Spleen (tissue), 11 donors: ENCODE measurements around the gene ELMO2. TPM values are rescaled to one million over a fixed set of nuclear protein-coding genes. Genes with fewer than 3 reads are reported as not detected.

Experiments
- DNase-seq: peaks from one replicate; pipeline ENCODE4 v3.0.0-alpha.2; 2020
- H3K27ac ChIP-seq, 8 donors: fragments of 200-600 bp; sonication (generic) in 7 of 8; 1 replicate in 4 of 8; 2 replicates in 4 of 8; pipeline versions ENCODE4 v1.5.0 to v1.8.0; 2016 to 2021; ENCODE audit warnings: inconsistent platforms in 4 of 8, mild to moderate bottlenecking in 4 of 8, moderate library complexity in 1 of 8
- H3K27me3 ChIP-seq, 7 donors: fragments of 200-600 bp; sonication (generic) in 6 of 7; replicated peaks in 1 of 7; 1 replicate in 4 of 7; 2 replicates in 3 of 7; pipeline versions ENCODE4 v1.5.0 to v1.8.0; 2016 to 2021; ENCODE audit warnings: inconsistent platforms in 3 of 7, mild to moderate bottlenecking in 1 of 7
- H3K36me3 ChIP-seq, 6 donors: fragments of 200-600 bp; sonication (generic) in 5 of 6; 1 replicate in 4 of 6; 2 replicates in 2 of 6; pipeline versions ENCODE4 v1.5.0 to v1.8.0; 2016 to 2021; ENCODE audit warnings: inconsistent platforms in 2 of 6
- H3K4me1 ChIP-seq, 6 donors: fragments of 200-600 bp; sonication (generic) in 5 of 6; 1 replicate in 3 of 6; 2 replicates in 3 of 6; pipeline versions ENCODE4 v1.5.0 to v1.8.0; 2016 to 2021; ENCODE audit warnings: inconsistent platforms in 3 of 6
- H3K4me3 ChIP-seq, 8 donors: fragments of 200-600 bp; sonication (generic) in 7 of 8; 1 replicate in 4 of 8; 2 replicates in 4 of 8; pipeline versions ENCODE4 v1.5.0 to v1.8.0; 2016 to 2021; ENCODE audit warnings: inconsistent platforms in 4 of 8, mild to moderate bottlenecking in 4 of 8, moderate library complexity in 2 of 8
- H3K9me3 ChIP-seq, 8 donors: fragments of 200-600 bp; sonication (generic) in 7 of 8; 1 replicate in 4 of 8; 2 replicates in 4 of 8; pipeline versions ENCODE4 v1.5.0 to v1.8.0; 2016 to 2021; ENCODE audit warnings: inconsistent platforms in 4 of 8
- CTCF ChIP-seq, 11 experiments: fragments of 200-600 bp in 7 of 11; fragments of 450-650 bp in 4 of 11; sonication (generic) in 4 of 11; IDR thresholded peaks in 8 of 11; conservative IDR thresholded peaks in 3 of 11; 1 replicate in 7 of 11; 2 replicates in 4 of 11; pipeline versions ENCODE4 v1.4.0 to v1.8.0; 2016 to 2021; ENCODE audit warnings: antibody characterized with exemption in 11 of 11, inconsistent platforms in 4 of 11, mild to moderate bottlenecking in 1 of 11
- POLR2A ChIP-seq, 3 donors: fragments of 450-650 bp; IDR thresholded peaks; one replicate each; pipeline ENCODE4 v1.5.1; 2017; ENCODE audit warnings: antibody characterized with exemption in 3 of 3, mild to moderate bottlenecking in 1 of 3
- POLR2AphosphoS5 ChIP-seq, 3 donors: sonication (generic); formaldehyde crosslinking; IDR thresholded peaks; one replicate each; pipeline ENCODE4 v1.5.1; 2017; ENCODE audit warnings: antibody characterized with exemption in 3 of 3
- WGBS, 5 donors: extraction: QIAGEN DNeasy Blood & Tissue Kit in 3 of 5; methylation state at CpG; one replicate each; pipeline versions ENCODE4 v1.1.5 to v1.1.7; 2013 to 2018; 5-methylcytosine and 5-hydroxymethylcytosine counted together
- intact Hi-C: fragments of 100-400 bp; cut with DNase I; formaldehyde crosslinking; loops from one replicate; pipeline ENCODE4 v1.15.0; 2023; ENCODE audit warnings: low total_unique reads
- polyA plus RNA-seq, 3 donors: library from polyadenylated mRNA; stranded (reverse); fragments of 200-250 nt; gene quantifications; one replicate each; pipeline ENCODE4 v1.2.1, GENCODE V29; 2013
- total RNA-seq, 7 donors: library from RNA; depleted of rRNA in 3 of 7; stranded (reverse); fragments of >200 nt in 3 of 7; fragmentation: NEBNext Ultra II Directional in 4 of 7; extraction: Animal tissue kit (Norgen Biotek cat#: 25700) in 4 of 7; gene quantifications; one replicate each; pipeline versions ENCODE4 v1.1.0 to v1.2.1, GENCODE V29; 2016 to 2021
- donor health status: healthy with polysubstance abuse.
- donor health status: DM: no; HTN: no; CAD: no; lungs with moderate emphysema.
- donor health status: DM: no; HTN: no; CAD: no.
- donor health status: Bipolar disorder and iron deficiency.
- donor health status: healthy.
- donor health status: DM: no; HTN: no; CAD: no.
- donor health status: DM: yes; HTN: yes; CAD: no.

Gene ELMO2
- total and polyA plus RNA-seq, 10 donors: 17.2 to 80.2 (median 61.0) TPM

- intact Hi-C loops: no loop called here
- TF ChIP-seq POLR2A (IDR thresholded peaks at IDR 0.05) (no peak), POLR2AphosphoS5 (IDR thresholded peaks at IDR 0.05) (no peak), CTCF (IDR thresholded peaks at IDR 0.05 in 8 of 11, conservative IDR thresholded peaks at IDR 0.05 in 3 of 11) (no peak)
Observed at GRCh38 chr20:46433051-46433450, 26.6 kb upstream of the ELMO2 start.

DNA sequence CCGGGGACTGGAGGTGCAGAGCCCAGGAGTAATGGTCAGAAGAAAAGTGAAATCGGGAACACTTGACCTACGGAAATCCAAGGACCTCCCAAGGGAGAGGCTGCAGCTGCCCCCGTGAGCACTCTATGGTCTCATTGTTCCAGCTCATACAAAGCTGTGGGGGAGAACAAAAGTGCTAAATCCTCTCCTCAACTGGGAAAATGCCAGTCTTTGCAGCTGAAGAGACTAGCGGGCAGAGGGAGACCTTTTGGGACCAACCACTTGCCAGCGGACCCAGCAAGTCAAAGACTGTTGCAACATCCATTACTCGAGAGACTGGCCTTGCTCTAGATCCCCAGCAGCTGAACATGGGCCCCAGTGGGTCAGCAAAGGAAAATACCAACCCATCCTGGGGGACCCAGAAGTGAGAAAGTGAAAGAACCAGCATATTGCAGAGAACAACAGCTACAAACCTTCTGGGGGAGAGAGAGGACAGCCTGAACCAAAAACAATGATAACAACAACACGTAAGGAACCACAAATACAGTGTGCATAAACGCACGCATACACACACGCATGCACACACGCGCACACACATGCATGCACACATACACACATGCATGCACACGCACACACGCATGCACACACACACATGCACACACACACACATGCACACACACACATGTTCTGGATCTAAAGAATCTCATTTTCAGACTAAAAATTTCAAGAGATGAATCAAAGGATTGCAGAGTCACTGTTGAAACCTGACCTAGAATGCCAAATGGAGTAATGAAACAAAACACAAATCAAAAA lies 24.7 kb upstream of the ELMO2 start:
- H3K9me3 ChIP-seq: no peaks in the 10 kb centered on the region
- TF ChIP-seq CTCF (IDR thresholded peaks at IDR 0.05 in 8 of 11, conservative IDR thresholded peaks at IDR 0.05 in 3 of 11): no peak
- no peak for TF ChIP-seq POLR2AphosphoS5 (IDR thresholded peaks at IDR 0.05)
- TF ChIP-seq POLR2A (IDR thresholded peaks at IDR 0.05): no peak
- 80 to 89% (median 84%) methylated on average over 15 of the region's 15 CpGs for WGBS, 5 donors
- intact Hi-C loops: no loop called here
- no peak overlapping the region for H3K27ac ChIP-seq
- no peaks in the 10 kb centered on the region for H3K4me1 ChIP-seq
- H3K36me3 ChIP-seq: no peaks in the 10 kb centered on the region
- peaks cover 0 to 43% (median 10%) of the 10 kb centered on the region in 7 donors for H3K27me3 ChIP-seq
- no peak overlapping the region for H3K4me3 ChIP-seq
- DNase-seq: no peak

More at GRCh38 chr20:46433051-46433450, 26.6 kb upstream of the ELMO2 start:
- Histone ChIP-seq H3K9me3 (no peaks in the 10 kb centered on the region), H3K4me3 (no peak overlapping the region), H3K4me1 (no peaks in the 10 kb centered on the region), H3K27ac (no peak overlapping the region), H3K27me3 (peaks cover 0 to 37% (median 10%) of the 10 kb centered on the region in 7 donors), H3K36me3 (no peaks in the 10 kb centered on the region)
- WGBS, 5 donors: 81 to 95% (median 88%) methylated on average over 8 of the region's 8 CpGs
- no peak for DNase-seq

GRCh38 chr20:46427384-46427783 lies 21.0 kb upstream of the ELMO2 start:
- Histone ChIP-seq H3K36me3 (no peaks in the 10 kb centered on the region), H3K9me3 (no peaks in the 10 kb centered on the region), H3K4me1 (no peaks in the 10 kb centered on the region), H3K27ac (no peak overlapping the region), H3K4me3 (no peak overlapping the region), H3K27me3 (peaks cover 0 to 71% (median 10%) of the 10 kb centered on the region in 7 donors)
- no peak for DNase-seq
- intact Hi-C loops: no loop called here
- TF ChIP-seq POLR2A (IDR thresholded peaks at IDR 0.05): no peak
- no peak for TF ChIP-seq CTCF (IDR thresholded peaks at IDR 0.05 in 8 of 11, conservative IDR thresholded peaks at IDR 0.05 in 3 of 11)
- TF ChIP-seq POLR2AphosphoS5 (IDR thresholded peaks at IDR 0.05): no peak

DNA sequence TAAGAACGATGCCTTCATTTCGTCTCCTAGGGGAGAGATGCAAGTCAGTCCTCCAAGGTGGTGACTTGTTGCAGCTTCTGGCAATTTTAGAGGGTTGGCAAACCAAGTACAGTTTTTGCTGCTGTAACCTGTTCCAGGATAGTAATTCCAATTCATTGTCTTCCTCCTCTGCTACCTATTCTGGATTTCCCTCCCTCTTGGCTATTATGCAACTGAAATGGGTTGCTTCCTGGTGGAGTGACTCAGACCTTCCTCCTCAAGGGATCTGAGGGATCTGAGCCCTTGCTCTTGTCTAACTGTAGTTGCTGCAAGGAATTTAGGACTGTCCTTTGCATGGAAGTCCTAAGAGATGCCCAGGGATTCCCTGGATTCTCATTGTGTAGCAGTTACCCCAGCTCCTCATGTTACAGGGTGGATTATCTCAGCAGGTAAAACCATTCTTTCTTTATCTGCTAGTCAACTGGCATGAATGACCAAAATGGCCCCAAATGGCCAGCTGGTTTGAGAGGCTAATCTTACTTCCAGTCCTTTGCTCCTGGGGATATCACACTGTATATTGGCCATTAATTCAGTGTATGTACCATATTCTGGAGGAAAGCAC lies 17.6 kb upstream of the ELMO2 start:
- Histone ChIP-seq H3K9me3 (no peaks in the 10 kb centered on the region), H3K4me1 (no peaks in the 10 kb centered on the region), H3K4me3 (no peak overlapping the region), H3K36me3 (no peaks in the 10 kb centered on the region), H3K27ac (no peak overlapping the region), H3K27me3 (peaks cover 0 to 57% (median 0%) of the 10 kb centered on the region in 7 donors)
- no peak for DNase-seq
- TF ChIP-seq CTCF (IDR thresholded peaks at IDR 0.05 in 8 of 11, conservative IDR thresholded peaks at IDR 0.05 in 3 of 11): no peak
- no peak for TF ChIP-seq POLR2A (IDR thresholded peaks at IDR 0.05)
- no peak for TF ChIP-seq POLR2AphosphoS5 (IDR thresholded peaks at IDR 0.05)
- intact Hi-C loops: no loop called here
- 87 to 100% (median 93%) methylated on average over 2 of the region's 2 CpGs for WGBS, 5 donors
